Spleen (tissue), 7 donors: ENCODE measurements around the gene PTPRU.

Experiments used
- CTCF ChIP-seq, 11 experiments: fragments of 200-600 bp in 7 of 11; fragments of 450-650 bp in 4 of 11; sonication (generic) in 4 of 11; IDR thresholded peaks in 8 of 11; conservative IDR thresholded peaks in 3 of 11; 1 replicate in 7 of 11; 2 replicates in 4 of 11; pipeline versions ENCODE4 v1.4.0 to v1.8.0; 2016 to 2021; ENCODE audit warnings: antibody characterized with exemption in 11 of 11, inconsistent platforms in 4 of 11, mild to moderate bottlenecking in 1 of 11
- POLR2AphosphoS5 ChIP-seq, 3 donors: sonication (generic); formaldehyde crosslinking; IDR thresholded peaks; one replicate each; pipeline ENCODE4 v1.5.1; 2017; ENCODE audit warnings: antibody characterized with exemption in 3 of 3
- donor health status: DM: no; HTN: no; CAD: no; lungs with moderate emphysema.
- donor health status: DM: no; HTN: no; CAD: no.
- donor health status: DM: no; HTN: no; CAD: no.

DNA sequence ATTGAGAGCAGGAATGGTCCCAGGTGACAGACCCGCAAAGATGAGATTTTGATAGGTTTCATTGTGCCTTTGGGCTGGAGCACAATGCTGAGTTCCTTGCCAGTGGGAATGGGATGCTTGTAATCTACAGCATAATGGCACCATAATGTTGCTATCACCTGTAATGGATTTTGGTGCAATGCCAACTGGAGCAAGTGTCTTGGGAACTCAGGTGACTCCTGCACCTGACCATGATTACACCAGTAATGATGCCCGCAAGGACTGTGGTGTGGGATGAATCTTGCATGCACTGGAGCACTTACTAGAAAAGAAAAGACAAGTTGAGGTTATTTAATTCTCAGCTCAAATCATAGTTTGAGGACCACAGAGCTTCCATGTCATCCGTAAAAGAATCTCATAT lies 96.7 kb downstream of the PTPRU start:
- TF ChIP-seq POLR2AphosphoS5 (IDR thresholded peaks at IDR 0.05) (no peak), CTCF (IDR thresholded peaks at IDR 0.05 in 8 of 11, conservative IDR thresholded peaks at IDR 0.05 in 3 of 11) (no peak)
